Activated T-cell treated with anti-CD3 and anti-CD28 coated beads for 24 hours (primary cell): Measurements from ENCODE around the gene RUNX1.
"Not testable (repeated sequence)": the region's sequence is repeated elsewhere in the genome, so short reads cannot be mapped to it uniquely, and the experiment has no call there.

Experiments
- DNase-seq: peaks from one replicate; pipeline ENCODE4 v3.0.0-alpha.2; 2020; ENCODE audit warnings: low read depth

RUNX1 gene

GRCh38 chr21:35016517-35017188 lies 32.4 kb downstream of the RUNX1 start:
- no peak for DNase-seq

GRCh38 chr21:35016071-35016470 lies 33.0 kb downstream of the RUNX1 start:
- DNase-seq: no peak

- DNase-seq: no peak
Observed at GRCh38 chr21:35015435-35016024, 33.6 kb downstream of the RUNX1 start.

GRCh38 chr21:35014302-35015041 lies 34.6 kb downstream of the RUNX1 start:
- no peak for DNase-seq

DNA sequence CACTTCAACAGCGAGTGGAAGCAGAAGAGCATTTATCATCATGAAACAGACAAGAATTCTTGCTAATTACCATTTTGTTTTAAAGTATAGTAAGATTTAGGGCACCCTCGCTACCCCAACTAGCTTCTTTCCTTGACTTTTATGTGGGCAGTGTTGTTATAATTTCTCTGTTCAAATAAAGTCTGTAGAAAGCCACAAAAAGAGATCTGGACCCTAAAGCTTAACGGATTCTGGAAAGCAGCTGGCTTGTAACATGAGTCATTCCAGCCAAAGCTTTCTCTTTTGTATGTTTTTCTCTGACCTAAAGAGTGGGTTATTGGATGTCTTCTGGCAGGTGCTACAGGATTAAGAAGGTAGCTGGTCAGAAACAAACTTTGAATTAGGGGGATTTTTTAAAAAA lies 37.4 kb downstream of the RUNX1 start:
- DNase-seq: no peak

GRCh38 chr21:35010447-35010846 lies 38.7 kb downstream of the RUNX1 start:
- DNase-seq: no peak

- no peak for DNase-seq
Observed at GRCh38 chr21:35007348-35007747, 41.8 kb downstream of the RUNX1 start.

GRCh38 chr21:35006771-35007170 lies 42.3 kb downstream of the RUNX1 start:
- no peak for DNase-seq

- no peak for DNase-seq
Observed at GRCh38 chr21:35006248-35006647, 42.9 kb downstream of the RUNX1 start.

- no peak for DNase-seq
Observed at GRCh38 chr21:35005560-35006224, 43.4 kb downstream of the RUNX1 start.

GRCh38 chr21:35005077-35005476 lies 44.0 kb downstream of the RUNX1 start:
- DNase-seq: no peak

DNA sequence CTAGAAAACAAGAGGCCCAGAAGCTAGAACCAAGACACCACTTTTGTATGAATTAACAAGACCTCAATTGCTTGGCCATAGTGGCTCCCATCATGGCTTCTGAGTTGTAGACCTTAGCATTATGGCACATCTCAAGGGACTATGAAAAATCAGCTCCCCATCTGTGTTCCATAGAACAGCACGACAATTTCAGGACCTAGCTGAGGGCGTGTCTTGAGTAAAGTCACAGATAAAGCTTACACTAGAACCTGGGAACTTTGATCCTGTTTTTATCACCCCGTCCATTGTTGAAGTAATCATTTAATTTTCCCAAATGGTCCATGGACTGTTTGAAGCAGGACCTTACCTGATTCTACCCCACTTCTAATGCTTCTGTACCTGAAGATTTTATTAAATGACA lies 44.8 kb downstream of the RUNX1 start:
- no peak for DNase-seq

DNA sequence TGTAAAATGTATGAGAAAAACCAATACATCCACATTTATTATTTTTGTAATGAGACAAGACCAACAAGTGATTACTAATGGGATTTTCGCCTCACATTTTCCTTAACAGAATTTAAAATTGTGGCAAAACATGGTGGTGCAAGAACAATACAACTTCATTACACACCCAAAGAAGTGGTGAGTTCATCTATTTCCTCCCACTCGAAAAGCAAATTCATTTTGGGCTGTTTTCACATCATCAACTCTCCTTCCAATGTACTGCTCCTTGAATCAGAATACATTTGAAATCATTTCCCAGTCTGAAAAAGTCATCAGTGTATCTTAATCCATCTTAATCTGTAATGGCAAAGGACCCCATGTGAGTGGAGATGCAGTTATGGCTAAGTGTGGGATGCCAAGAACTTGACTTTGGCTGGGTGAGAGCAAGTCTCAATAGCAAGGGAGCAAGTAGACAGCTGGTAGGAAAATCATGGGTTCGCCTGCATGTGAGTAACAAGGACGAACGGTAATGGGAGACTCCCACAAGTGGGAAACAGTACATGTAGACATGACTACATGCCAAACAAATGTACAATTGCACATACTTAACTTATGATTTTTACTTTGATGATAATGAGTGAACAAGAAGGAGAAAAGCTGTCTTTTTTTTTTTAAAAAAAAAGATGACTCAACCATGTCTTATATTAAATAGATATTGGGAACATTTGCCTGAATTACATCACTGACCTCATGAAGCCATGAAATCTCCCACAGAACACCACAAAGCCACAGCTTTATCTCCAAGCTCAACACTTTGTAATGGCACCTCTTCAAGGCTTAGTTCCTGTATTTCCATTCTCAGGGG lies 46.0 kb downstream of the RUNX1 start:
- DNase-seq: no peak

DNA sequence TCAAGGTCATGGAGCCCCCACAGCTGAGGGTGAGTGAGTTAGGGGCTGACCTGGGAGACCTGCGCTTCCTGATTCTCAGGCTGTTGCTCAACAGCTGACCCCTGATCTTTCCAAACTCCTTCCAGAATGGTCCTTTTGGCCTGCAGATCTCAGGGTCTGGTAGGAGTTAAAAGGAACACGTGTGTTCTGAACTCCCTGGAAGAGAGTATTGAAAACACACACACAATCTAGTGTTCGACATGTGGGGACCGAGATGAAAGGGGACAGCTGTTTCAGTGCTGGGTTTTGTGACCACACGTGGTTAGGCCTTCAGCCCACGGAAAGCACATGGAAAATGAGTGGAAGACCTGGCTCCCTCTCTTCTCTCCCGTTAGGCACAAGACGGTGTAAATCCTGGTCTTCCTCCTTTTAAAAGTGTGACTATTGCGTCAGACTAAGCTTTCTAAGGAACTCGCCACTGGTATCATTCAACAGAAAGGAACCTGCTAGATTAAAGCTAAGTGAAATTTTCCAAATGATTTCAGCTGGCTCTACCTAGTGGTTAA lies 49.6 kb downstream of the RUNX1 start:
- no peak for DNase-seq

GRCh38 chr21:34998176-34998575 lies 50.9 kb downstream of the RUNX1 start:
- no peak for DNase-seq

DNA sequence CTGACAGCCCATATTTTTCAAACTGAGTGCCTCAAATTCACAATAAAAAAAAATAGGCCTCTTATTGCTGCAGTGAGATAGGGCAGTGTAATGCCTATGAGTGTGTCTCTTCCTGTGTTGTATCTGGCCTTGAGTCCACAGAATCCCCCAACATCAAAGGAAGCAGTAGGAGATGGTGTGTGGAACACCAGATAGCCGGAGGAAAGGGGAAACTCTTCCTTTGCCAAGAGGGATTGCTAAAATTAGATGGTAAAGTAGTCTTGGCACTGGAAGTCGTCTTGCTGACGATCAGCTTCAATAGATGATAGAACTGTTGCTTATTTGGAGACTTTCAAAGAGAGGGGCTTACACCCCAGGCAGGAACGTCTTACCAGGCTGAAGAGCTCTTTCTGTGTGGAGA lies 51.8 kb downstream of the RUNX1 start:
- no peak for DNase-seq

DNA sequence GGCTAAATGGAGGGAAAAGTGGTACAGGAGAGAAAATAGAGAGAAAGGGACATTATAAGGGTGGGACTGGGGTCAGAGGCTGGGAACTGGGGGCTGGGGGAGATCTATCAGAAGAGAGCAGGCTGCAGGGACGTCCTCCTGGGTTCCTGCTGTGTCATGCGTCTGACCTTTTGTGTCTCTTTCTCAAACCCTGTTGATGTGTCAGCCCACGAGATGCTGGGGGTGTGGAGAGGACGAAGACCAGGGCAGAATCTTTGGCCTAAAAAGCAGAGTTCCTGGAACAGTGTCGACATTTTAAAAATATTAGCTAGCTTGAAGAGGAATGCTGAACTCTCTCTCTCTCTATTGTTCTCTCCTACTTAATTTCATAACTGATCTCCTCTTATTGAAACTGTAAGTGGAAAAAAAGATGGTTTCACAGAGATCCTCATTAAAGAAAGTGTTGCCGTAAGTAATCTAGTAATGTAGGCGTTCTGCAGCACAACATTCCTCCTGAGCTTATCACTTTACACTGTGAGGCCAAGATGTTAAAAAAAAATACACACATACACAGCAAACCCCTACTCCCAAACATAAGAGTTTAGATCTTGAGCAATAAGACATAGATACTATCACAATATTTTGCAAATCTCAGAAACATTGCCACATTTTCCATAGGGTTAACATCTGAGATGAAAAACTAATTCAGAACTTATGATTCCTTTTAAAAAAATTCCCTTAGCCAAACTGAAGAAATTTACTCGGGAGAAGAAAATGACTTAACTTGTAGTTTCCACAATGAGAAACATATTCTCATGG lies 52.6 kb downstream of the RUNX1 start:
- DNase-seq: no peak

- DNase-seq: no peak
Observed at GRCh38 chr21:34995979-34996303, 53.2 kb downstream of the RUNX1 start.

- no peak for DNase-seq
Observed at GRCh38 chr21:34994766-34995631, 54.1 kb downstream of the RUNX1 start.

GRCh38 chr21:34993521-34993921 lies 55.6 kb downstream of the RUNX1 start:
- not testable (repeated sequence) for DNase-seq
